Measurements from ENCODE around the gene MESP2. TPM values are rescaled to one million over a fixed set of nuclear protein-coding genes. Genes with fewer than 3 reads are reported as not detected.

The MESP2 gene
- total and polyA plus RNA-seq, 2 of the 13 experiments (the other 11 are each of a cell fraction or from before 2014, with no cell fraction given), result not detected

DNA sequence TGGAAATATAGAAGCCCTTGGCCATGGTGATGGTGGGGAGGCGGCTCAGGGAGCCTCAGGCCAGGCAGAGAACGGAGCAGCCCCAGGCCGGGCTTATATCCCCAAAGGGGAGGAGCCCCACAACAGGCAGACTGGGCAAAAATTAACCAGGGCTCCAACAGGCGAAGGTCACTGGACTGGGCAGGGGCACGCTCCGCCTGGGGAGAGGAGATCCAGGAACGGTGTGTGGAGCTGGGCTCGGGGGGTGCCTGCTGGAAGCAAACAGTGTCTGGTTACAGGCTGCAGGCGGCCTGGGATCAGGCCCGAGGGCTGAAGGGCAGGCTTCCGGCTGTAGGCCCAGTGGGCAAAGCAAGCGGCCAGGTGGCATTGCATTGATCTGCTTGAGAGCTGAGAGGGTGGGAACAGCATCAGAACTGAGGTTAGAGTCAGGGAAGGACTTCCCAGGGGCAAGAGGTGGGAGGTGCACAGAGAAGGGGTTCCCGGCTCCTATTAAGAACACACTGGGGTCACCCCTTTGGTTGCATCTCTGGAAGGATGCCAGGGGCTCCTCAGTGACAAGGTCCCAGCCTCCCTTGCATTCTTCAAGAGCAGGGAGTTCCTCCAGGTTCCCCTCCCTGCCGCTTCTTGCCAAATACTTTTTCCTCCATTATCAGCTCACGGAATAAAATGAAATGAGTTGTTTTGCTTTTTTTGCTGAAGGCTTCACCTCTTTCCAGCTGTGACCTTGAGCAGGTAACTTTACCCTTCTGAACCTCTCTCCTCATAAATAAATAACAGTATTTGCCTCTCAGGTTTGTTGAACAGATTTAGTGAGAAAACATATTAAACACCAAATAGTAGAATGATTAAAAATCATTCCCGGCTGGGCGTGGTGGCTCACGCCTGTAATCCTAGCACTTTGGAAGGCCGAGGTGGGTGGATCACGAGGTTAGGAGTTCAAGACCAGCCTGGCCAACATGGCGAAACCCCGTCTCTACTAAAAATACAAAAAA is 30.7 kb downstream of the MESP2 start (continued):
- TF ChIP-seq, protein P1, sequence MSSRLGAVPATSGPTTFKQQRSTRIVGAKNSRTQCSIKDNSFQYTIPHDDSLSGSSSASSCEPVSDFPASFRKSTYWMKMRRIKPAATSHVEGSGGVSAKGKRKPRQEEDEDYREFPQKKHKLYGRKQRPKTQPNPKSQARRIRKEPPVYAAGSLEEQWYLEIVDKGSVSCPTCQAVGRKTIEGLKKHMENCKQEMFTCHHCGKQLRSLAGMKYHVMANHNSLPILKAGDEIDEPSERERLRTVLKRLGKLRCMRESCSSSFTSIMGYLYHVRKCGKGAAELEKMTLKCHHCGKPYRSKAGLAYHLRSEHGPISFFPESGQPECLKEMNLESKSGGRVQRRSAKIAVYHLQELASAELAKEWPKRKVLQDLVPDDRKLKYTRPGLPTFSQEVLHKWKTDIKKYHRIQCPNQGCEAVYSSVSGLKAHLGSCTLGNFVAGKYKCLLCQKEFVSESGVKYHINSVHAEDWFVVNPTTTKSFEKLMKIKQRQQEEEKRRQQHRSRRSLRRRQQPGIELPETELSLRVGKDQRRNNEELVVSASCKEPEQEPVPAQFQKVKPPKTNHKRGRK (CRISPR knock-in tag; IDR thresholded peaks at IDR 0.05), result no peak
- TF ChIP-seq GABPA (IDR thresholded peaks at IDR 0.05; ENCODE audit: low read depth, low read length) (no peak), GABPA (CRISPR knock-in tag; IDR thresholded peaks at IDR 0.05; ENCODE audit: low read depth) (peak; percentile 68), ZFX (CRISPR knock-in tag; IDR thresholded peaks at IDR 0.05; ENCODE audit: low read depth) (peak; percentile 96), ZNF136 (CRISPR knock-in tag; IDR thresholded peaks at IDR 0.05; ENCODE audit: low read depth) (no peak), ADNP (CRISPR knock-in tag; IDR thresholded peaks at IDR 0.05) (peak; percentile 72; the same call in 1 of the 2 replicates), ZNF878 (CRISPR knock-in tag; IDR thresholded peaks at IDR 0.05) (peak; percentile 84), GABPB1 (CRISPR knock-in tag; IDR thresholded peaks at IDR 0.05) (peak; percentile 82), FOSL2 (CRISPR knock-in tag; IDR thresholded peaks at IDR 0.05) (peak; percentile 56), ZNF556 (CRISPR knock-in tag; IDR thresholded peaks at IDR 0.05; ENCODE audit: borderline replicate concordance) (no peak), FOXK1 (CRISPR knock-in tag; IDR thresholded peaks at IDR 0.05; ENCODE audit: borderline replicate concordance, low read depth) (peak; percentile 21), SP4 (CRISPR knock-in tag; IDR thresholded peaks at IDR 0.05) (peak; percentile 76), MZF1 (CRISPR knock-in tag; IDR thresholded peaks at IDR 0.05; ENCODE audit: borderline replicate concordance) (no peak), ZBTB43 (CRISPR knock-in tag; conservative IDR thresholded peaks at IDR 0.05) (peak; percentile 72), ZMYM2 (CRISPR knock-in tag; IDR thresholded peaks at IDR 0.05) (peak; percentile 56), RFXANK (CRISPR knock-in tag; IDR thresholded peaks at IDR 0.05) (no peak)
- TF ChIP-seq, protein P2, sequence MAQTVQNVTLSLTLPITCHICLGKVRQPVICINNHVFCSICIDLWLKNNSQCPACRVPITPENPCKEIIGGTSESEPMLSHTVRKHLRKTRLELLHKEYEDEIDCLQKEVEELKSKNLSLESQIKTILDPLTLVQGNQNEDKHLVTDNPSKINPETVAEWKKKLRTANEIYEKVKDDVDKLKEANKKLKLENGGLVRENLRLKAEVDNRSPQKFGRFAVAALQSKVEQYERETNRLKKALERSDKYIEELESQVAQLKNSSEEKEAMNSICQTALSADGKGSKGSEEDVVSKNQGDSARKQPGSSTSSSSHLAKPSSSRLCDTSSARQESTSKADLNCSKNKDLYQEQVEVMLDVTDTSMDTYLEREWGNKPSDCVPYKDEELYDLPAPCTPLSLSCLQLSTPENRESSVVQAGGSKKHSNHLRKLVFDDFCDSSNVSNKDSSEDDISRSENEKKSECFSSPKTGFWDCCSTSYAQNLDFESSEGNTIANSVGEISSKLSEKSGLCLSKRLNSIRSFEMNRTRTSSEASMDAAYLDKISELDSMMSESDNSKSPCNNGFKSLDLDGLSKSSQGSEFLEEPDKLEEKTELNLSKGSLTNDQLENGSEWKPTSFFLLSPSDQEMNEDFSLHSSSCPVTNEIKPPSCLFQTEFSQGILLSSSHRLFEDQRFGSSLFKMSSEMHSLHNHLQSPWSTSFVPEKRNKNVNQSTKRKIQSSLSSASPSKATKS (CRISPR knock-in tag; IDR thresholded peaks at IDR 0.05), result no peak
- TF ChIP-seq, protein P3, sequence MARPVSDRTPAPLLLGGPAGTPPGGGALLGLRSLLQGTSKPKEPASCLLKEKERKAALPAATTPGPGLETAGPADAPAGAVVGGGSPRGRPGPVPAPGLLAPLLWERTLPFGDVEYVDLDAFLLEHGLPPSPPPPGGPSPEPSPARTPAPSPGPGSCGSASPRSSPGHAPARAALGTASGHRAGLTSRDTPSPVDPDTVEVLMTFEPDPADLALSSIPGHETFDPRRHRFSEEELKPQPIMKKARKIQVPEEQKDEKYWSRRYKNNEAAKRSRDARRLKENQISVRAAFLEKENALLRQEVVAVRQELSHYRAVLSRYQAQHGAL (CRISPR knock-in tag; IDR thresholded peaks at IDR 0.05; ENCODE audit: not compliant biosample characterization), result peak; percentile 15
- TF ChIP-seq, protein P4, sequence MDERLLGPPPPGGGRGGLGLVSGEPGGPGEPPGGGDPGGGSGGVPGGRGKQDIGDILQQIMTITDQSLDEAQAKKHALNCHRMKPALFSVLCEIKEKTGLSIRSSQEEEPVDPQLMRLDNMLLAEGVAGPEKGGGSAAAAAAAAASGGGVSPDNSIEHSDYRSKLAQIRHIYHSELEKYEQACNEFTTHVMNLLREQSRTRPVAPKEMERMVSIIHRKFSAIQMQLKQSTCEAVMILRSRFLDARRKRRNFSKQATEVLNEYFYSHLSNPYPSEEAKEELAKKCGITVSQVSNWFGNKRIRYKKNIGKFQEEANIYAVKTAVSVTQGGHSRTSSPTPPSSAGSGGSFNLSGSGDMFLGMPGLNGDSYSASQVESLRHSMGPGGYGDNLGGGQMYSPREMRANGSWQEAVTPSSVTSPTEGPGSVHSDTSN (CRISPR knock-in tag; IDR thresholded peaks at IDR 0.05), result no peak
